ENCODE data around the gene DCAF11.

The DCAF11 gene

DNA sequence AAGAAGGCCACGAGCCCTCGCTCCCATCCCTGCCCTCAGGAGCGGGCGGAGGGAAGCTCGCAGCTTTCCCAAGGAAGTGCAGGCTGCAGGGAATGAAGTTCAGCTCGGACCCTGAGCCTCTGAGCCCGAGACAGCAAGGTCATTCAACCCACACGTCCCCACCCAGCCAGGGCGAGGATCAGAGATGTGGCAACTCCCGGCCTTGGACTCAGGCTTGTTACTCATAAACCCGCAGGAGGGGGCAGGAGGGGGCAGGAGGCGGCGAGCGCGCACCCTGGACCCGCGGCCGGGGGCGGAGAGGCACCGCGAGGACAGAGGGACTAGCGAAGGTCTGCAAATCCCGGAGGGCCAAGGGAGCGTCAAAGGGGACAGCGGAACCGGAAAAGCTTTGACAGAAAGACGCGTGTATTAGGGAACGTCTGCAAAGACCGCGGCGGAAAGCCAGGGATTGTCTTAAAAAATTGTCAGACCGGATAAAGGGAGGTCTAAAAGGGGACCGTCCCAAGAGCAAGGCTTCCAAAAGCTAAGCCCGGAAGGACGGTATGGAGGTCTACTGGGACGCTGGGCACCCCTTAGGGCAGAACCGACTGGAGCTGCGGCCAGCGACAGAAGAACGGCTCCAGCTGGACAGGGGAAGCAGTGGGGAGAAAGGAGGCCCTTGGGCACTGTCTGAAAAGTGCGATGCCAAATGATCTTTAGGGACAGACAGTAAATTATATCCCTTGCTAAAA lies 611 bp upstream of the DCAF11 start:
- peak; percentile 82 for DNase-seq (ENCODE audit: low read depth)
- H3K4me3 ChIP-seq (ENCODE audit: low read depth, low read length), result peak overlapping the region; percentile 75
- TF ChIP-seq, protein P1, sequence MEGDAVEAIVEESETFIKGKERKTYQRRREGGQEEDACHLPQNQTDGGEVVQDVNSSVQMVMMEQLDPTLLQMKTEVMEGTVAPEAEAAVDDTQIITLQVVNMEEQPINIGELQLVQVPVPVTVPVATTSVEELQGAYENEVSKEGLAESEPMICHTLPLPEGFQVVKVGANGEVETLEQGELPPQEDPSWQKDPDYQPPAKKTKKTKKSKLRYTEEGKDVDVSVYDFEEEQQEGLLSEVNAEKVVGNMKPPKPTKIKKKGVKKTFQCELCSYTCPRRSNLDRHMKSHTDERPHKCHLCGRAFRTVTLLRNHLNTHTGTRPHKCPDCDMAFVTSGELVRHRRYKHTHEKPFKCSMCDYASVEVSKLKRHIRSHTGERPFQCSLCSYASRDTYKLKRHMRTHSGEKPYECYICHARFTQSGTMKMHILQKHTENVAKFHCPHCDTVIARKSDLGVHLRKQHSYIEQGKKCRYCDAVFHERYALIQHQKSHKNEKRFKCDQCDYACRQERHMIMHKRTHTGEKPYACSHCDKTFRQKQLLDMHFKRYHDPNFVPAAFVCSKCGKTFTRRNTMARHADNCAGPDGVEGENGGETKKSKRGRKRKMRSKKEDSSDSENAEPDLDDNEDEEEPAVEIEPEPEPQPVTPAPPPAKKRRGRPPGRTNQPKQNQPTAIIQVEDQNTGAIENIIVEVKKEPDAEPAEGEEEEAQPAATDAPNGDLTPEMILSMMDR (IDR thresholded peaks at IDR 0.05; ENCODE audit: low read depth, low read length, missing control alignments), result no peak

DNA sequence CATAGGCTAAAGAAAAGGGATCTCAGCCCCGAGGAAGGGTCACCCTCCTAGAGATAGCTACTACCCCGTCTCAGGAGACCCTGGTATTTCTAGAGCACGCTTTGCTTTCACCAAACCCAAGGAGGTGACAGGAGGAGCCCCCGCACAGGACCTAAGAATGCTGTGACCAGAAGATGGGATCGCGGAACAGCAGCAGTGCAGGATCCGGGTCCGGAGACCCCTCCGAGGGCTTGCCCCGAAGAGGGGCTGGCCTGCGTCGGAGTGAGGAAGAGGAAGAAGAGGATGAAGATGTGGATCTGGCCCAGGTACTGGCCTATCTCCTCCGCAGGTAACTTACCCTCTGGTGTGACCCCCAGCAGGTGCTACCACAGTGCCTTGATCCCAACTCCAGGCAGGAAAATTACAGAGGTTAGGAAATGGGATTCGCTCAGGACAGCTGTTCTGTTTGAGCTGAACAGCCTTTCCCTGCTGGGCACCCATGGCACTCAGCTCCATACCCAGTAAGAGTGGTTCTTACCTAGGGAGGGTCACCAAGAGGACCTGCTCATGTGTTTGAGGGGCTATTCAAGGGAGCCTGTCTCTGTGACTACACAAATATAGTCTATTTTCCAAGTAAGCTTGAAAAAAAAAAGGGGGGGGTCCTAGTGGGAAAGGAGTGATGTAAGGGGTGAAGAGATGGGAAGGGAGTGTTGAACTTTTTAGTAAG lies 998 bp downstream of the DCAF11 start:
- DNase-seq (ENCODE audit: low read depth), result no peak
- TF ChIP-seq, protein P1 (IDR thresholded peaks at IDR 0.05; ENCODE audit: low read depth, low read length, missing control alignments), result no peak
- peak overlapping the region; percentile 75 for H3K4me3 ChIP-seq (ENCODE audit: low read depth, low read length)

DNA sequence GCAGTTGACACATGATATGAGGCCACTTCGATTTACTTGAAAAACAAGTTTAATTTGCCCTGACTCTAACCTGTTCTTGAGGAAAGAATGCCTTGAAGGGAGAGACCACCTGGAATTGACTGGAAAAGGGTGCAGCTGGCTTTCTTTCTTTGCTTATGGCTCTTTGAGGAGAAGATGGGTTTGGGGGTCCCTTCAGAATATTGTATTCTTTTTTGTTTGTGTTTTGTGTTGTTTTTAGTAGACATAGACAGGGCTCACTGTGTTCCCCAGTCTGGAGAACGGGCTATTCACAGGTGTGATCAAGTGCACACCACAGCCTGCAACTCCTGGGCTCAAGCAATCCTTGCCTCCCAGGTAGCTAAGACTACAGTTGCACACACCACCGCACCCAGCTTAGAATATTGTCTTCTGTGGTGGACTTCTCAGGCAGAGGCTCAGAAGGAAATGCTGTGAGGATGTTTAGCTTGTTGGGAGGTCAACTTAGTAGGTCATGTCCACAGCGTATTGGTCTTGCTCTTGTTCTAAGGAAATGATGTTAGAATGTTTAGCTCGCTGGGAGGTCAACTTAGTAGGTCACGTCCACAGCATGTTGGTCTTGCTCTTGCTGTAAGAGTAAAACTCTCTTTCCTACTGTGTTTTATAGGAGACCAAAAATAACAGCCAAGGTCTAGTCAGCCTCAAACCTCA lies 1.7 kb downstream of the DCAF11 start:
- peak overlapping the region; percentile 75 for H3K4me3 ChIP-seq (ENCODE audit: low read depth, low read length)
- DNase-seq (ENCODE audit: low read depth), result no peak
- TF ChIP-seq, protein P1 (IDR thresholded peaks at IDR 0.05; ENCODE audit: low read depth, low read length, missing control alignments), result no peak

DNA sequence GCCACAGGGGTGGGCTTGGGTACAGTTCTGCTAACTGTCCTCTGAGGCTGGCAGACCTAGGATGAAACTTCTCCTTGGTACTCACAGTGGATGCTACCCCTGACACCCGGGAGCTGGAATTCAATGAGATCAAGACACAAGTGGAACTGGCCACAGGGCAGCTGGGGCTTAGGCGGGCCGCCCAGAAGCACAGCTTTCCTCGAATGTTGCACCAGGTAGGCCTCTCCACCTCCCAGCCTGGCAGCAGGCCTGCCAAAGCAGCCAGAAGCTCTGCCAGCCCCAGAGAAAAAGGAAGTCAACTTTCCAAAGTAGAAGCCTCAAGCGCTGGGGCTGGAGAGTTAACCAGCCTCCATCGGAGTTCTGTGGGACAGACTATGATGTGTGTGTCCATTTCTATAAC lies 2.6 kb downstream of the DCAF11 start:
- no peak for DNase-seq (ENCODE audit: low read depth)
- TF ChIP-seq, protein P1 (IDR thresholded peaks at IDR 0.05; ENCODE audit: low read depth, low read length, missing control alignments), result no peak

DNA sequence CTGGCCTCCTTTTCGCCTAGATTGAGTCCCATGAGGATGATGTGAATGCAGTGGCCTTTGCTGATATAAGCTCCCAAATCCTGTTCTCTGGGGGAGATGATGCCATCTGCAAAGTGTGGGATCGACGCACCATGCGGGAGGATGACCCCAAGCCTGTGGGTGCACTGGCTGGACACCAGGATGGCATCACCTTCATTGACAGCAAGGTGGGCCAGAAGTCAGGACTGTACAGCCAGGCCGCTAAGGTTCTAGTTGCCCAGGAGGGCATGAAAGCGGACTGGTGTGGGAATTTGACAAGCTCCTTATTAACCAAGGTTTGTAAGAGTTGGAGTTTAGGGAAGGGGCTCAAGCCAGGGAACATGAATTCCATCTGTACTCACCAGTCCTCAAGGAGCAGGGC lies 5.1 kb downstream of the DCAF11 start:
- H3K4me3 ChIP-seq (ENCODE audit: low read depth, low read length), result no peak overlapping the region

More for the DNA sequence above, 2.6 kb downstream of the DCAF11 start:
- no peak overlapping the region for H3K4me3 ChIP-seq (ENCODE audit: low read depth, low read length)

DNA sequence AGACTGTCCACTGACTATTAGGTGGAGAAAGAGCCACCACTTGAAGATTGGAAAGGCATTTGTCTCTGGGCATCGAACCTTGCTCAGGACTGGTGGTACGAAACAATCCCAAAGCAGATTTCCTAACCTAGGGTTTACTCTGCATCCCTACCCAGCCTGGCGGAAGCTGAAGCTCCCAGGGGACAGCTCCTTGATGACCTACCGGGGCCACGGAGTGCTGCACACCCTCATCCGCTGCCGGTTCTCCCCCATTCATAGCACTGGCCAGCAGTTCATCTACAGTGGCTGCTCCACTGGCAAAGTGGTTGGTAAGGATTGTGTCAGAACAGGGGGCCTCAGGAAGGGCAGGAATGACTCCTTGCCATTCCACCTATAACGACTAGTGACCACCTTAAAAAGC lies 6.6 kb downstream of the DCAF11 start:
- DNase-seq (ENCODE audit: low read depth), result no peak
- TF ChIP-seq, protein P1 (IDR thresholded peaks at IDR 0.05; ENCODE audit: low read depth, low read length, missing control alignments), result no peak
- H3K4me3 ChIP-seq (ENCODE audit: low read depth, low read length), result no peak overlapping the region

More for the DNA sequence above, 5.1 kb downstream of the DCAF11 start:
- DNase-seq (ENCODE audit: low read depth), result no peak
- TF ChIP-seq, protein P1 (IDR thresholded peaks at IDR 0.05; ENCODE audit: low read depth, low read length, missing control alignments), result no peak
